Left ventricle myocardium inferior (tissue), 1 donor: Measurements from ENCODE around the gene NKAIN2. TPM values are rescaled to one million over a fixed set of nuclear protein-coding genes. Genes with fewer than 3 reads are reported as not detected.

Experiments used
- DNase-seq: peaks from one replicate; pipeline ENCODE4 v3.0.0-alpha.2; 2020
- H3K27ac ChIP-seq: fragments of 200-600 bp; replicated peaks from 2 replicates; pipeline ENCODE4 v1.8.0; 2021
- H3K27me3 ChIP-seq: fragments of 200-600 bp; 2 replicates; pipeline ENCODE4 v1.8.0; 2021; ENCODE audit warnings: low read depth
- H3K36me3 ChIP-seq: fragments of 200-600 bp; 2 replicates; pipeline ENCODE4 v1.8.0; 2021
- H3K4me1 ChIP-seq: fragments of 200-600 bp; 2 replicates; pipeline ENCODE4 v1.8.0; 2021
- H3K4me3 ChIP-seq: fragments of 200-600 bp; 2 replicates; pipeline ENCODE4 v1.8.0; 2021; ENCODE audit warnings: mild to moderate bottlenecking, moderate library complexity
- H3K9me3 ChIP-seq: fragments of 200-600 bp; replicated peaks from 2 replicates; pipeline ENCODE4 v1.8.0; 2021
- intact Hi-C: fragments of 100-400 bp; cut with micrococcal nuclease; formaldehyde crosslinking; loops from one replicate; pipeline ENCODE4 v1.11.0; 2022
- total RNA-seq: library from RNA; stranded (reverse); fragmentation: NEBNext Ultra II Directional; extraction: Animal tissue kit (Norgen Biotek cat#: 25700); gene quantifications from one replicate; pipeline ENCODE4 v1.2.1, GENCODE V29; 2021
- TF ChIP-seq, protein P1 (sequence below): fragments of 200-600 bp; IDR thresholded peaks from 2 replicates; pipeline ENCODE4 v1.8.0; 2021; ENCODE audit warnings: antibody characterized with exemption, mild to moderate bottlenecking, borderline replicate concordance
- donor health status: DM: no; HTN: yes; CAD: no; lungs with severe emphysema.

NKAIN2 gene
- total RNA-seq, 1 donor from 2014 or later = 0.22 TPM

- Histone ChIP-seq H3K4me1 (no peaks in the 10 kb centered on the region), H3K27ac (no peak overlapping the region), H3K9me3 (no peaks in the 10 kb centered on the region), H3K27me3 (no peaks in the 10 kb centered on the region), H3K36me3 (no peaks in the 10 kb centered on the region), H3K4me3 (no peak overlapping the region)
- no peak for DNase-seq
- intact Hi-C loops = no loop called here
- TF ChIP-seq, protein P1, sequence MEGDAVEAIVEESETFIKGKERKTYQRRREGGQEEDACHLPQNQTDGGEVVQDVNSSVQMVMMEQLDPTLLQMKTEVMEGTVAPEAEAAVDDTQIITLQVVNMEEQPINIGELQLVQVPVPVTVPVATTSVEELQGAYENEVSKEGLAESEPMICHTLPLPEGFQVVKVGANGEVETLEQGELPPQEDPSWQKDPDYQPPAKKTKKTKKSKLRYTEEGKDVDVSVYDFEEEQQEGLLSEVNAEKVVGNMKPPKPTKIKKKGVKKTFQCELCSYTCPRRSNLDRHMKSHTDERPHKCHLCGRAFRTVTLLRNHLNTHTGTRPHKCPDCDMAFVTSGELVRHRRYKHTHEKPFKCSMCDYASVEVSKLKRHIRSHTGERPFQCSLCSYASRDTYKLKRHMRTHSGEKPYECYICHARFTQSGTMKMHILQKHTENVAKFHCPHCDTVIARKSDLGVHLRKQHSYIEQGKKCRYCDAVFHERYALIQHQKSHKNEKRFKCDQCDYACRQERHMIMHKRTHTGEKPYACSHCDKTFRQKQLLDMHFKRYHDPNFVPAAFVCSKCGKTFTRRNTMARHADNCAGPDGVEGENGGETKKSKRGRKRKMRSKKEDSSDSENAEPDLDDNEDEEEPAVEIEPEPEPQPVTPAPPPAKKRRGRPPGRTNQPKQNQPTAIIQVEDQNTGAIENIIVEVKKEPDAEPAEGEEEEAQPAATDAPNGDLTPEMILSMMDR = no peak
These were observed 252.3 kb downstream of the NKAIN2 start for GRCh38 chr6:124055963-124056362.

DNA sequence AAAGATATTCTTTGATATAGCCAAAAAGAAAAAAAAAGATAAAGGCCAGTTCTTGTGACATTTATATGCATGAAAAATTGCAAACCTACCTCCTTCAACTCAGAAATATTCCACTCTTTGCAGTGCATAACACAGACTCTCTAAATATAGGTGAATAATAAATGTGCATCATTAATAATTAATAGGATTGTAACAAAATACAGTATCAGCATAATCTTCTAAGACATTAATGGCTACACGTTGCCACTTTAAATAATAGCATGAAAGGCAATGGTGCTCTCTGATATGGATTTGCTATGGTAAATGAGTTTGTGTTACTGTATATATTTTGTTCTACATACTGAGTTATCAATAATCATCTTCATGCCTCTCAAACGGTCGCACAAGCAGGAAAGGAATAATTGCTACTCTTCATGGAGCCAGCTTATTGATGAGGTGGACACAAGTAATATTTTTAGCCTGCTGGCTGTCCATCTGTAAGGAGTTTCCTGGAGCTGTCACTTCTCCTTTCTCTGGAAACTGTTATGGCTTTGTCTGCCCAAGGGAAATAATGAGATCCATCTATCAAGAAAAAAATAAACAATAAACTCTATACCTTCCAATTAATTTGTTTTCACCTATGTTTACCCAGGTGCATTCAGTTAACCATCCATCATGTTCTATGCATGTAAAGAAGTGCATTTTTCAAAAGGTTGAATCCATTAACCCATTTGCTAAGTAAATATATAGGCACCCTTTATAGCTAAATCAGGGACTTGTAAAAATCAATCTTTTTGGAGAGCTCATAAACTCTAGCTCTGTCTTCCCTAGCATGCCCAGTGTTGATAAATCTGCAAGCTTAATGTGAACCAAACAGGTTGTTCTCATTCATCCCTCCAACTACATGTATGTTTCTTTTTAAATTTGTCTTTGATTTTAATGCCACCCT is 253.0 kb downstream of the NKAIN2 start:
- Histone ChIP-seq H3K9me3 (no peaks in the 10 kb centered on the region), H3K4me3 (no peak overlapping the region), H3K4me1 (no peaks in the 10 kb centered on the region), H3K36me3 (no peaks in the 10 kb centered on the region), H3K27ac (no peak overlapping the region), H3K27me3 (no peaks in the 10 kb centered on the region)
- TF ChIP-seq, protein P1 = no peak
- intact Hi-C loops = no loop called here
- DNase-seq = no peak

DNA sequence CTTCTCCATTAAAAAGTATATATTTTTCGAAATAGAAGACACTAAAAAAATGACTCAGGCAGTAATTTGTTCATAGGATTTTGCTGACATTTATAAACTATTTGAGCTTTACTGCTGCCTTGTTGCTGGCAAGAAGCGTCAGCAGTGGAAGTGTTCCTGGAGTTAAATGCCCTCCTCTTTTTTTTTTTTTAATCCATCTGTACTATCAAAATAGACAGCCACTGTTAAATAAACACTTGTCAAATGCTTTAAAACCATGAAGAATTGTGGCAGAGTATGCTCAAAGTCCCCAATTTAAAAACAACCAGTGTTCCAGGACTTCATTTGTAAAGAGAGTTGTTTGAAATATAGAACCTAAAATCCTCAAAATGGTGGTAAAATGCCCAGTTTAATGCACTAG is 253.8 kb downstream of the NKAIN2 start:
- no peaks in the 10 kb centered on the region for H3K27me3 ChIP-seq
- H3K27ac ChIP-seq = no peak overlapping the region
- H3K9me3 ChIP-seq = no peaks in the 10 kb centered on the region
- intact Hi-C loops = no loop called here
- H3K4me3 ChIP-seq = no peak overlapping the region
- H3K4me1 ChIP-seq = no peaks in the 10 kb centered on the region
- TF ChIP-seq, protein P1 = no peak
- DNase-seq = no peak
- no peaks in the 10 kb centered on the region for H3K36me3 ChIP-seq

DNA sequence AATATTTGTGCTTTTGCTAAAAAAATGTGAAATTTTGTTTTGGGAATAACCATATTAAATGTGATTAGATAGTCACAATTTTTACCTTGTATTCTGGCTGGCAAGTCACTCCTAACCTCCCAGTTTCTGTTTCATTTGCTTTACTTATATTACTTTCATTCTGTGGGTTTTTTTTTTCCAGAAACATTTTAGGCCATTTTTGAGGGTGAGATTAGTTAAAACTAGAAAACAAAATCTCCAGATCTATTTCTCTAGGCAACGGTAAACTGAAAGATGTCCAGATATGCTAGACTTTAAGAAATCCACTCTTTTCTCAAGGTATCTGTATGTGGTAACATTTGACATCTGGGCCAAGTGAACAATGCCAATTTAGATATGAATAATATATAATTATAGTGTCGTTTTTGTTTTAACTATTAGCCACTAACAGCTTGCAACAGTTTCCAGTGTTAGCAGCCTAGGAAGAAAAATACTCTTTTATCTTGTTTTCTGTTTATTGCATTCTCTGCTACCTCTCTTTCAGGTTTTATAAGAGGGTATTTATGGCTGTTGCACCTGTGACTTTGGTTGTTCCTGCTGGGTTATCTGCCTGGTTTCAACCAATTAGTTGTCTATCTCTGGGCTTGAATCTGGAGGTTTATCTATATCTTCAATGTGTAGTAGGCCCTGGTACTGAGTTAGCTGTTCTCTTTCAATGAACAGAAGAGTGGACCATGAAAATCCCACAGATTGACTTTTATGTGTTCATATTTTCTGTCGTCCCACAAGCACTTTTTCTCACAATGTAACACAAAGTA is 260.9 kb downstream of the NKAIN2 start:
- DNase-seq = no peak
- Histone ChIP-seq H3K36me3 (no peaks in the 10 kb centered on the region), H3K27me3 (no peaks in the 10 kb centered on the region), H3K4me1 (no peaks in the 10 kb centered on the region), H3K9me3 (no peaks in the 10 kb centered on the region), H3K27ac (no peak overlapping the region), H3K4me3 (no peak overlapping the region)
- TF ChIP-seq, protein P1 = no peak
- intact Hi-C loops = no loop called here

DNA sequence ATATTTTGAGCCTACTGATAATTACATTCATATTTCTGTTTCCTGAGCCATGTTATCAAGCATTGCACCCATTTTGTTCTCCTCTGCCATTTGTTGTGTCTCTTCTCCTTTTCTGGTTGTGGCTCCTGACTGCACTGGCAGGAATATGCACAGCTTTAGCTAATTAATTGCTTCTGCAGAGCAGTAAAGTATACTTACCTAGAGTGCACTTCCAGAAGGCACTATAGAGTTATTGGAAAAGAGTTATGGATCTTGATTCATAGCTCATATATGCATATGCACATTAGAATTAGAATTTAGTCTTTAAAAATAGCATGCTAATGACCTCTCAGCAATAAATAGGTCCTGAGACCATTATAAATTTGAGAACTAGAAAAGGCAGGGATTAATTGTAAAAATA is 262.6 kb downstream of the NKAIN2 start:
- no peak overlapping the region for H3K27ac ChIP-seq
- TF ChIP-seq, protein P1 = no peak

More for the DNA sequence above, 262.6 kb downstream of the NKAIN2 start:
- Histone ChIP-seq H3K36me3 (no peaks in the 10 kb centered on the region), H3K4me3 (no peak overlapping the region), H3K27me3 (no peaks in the 10 kb centered on the region), H3K4me1 (no peaks in the 10 kb centered on the region), H3K9me3 (no peaks in the 10 kb centered on the region)
- no peak for DNase-seq
- intact Hi-C loops = no loop called here
